RPMI8226 (cell line): ENCODE results near the gene TKTL2.
A peak's percentile ranks its signal among the peaks of the same experiment; 100 is the strongest.
"Not testable (repeated sequence)": the region's sequence is repeated elsewhere in the genome, so short reads cannot be mapped to it uniquely, and the experiment has no call there.

Source experiments
- DNase-seq: peaks from one replicate; pipeline ENCODE4 v3.0.0-alpha.2; 2015

Gene TKTL2

GRCh38 chr4:163473576-163473975 is at the start of gene TKTL2:
Gene TKTL2, minus strand, starts transcription at chr4:163473754. Its CDS starts 20 bp downstream, at chr4:163473734.
- no peak for DNase-seq

- DNase-seq: no peak
Measured at GRCh38 chr4:163515198-163515597, 41.6 kb upstream of the TKTL2 start.

- DNase-seq: no peak
Measured at GRCh38 chr4:163505374-163505773, 31.8 kb upstream of the TKTL2 start.

- no peak for DNase-seq
Measured at GRCh38 chr4:163500586-163500985, 27.0 kb upstream of the TKTL2 start.

GRCh38 chr4:163495900-163496299 is 22.3 kb upstream of the TKTL2 start:
- DNase-seq: peak; percentile 21

GRCh38 chr4:163494360-163495241 is 21.0 kb upstream of the TKTL2 start, which contains the start of gene TMA16:
Gene TMA16, plus strand, starts transcription at chr4:163494690. Its CDS starts 112 bp downstream, at chr4:163494802.
- DNase-seq: peak; percentile 92

GRCh38 chr4:163493643-163494359 is 20.2 kb upstream of the TKTL2 start:
- DNase-seq: peak; percentile 67

GRCh38 chr4:163492951-163493504 is 19.5 kb upstream of the TKTL2 start:
- no peak for DNase-seq

- no peak for DNase-seq
Measured at GRCh38 chr4:163489929-163490328, 16.4 kb upstream of the TKTL2 start.

GRCh38 chr4:163486321-163486720 is 12.8 kb upstream of the TKTL2 start:
- no peak for DNase-seq

GRCh38 chr4:163485589-163485988 is 12.0 kb upstream of the TKTL2 start:
- no peak for DNase-seq

GRCh38 chr4:163484906-163485305 is 11.4 kb upstream of the TKTL2 start:
- DNase-seq: peak; percentile 45

- no peak for DNase-seq
Measured at GRCh38 chr4:163482190-163482589, 8.6 kb upstream of the TKTL2 start.

GRCh38 chr4:163476761-163477438 is 3.3 kb upstream of the TKTL2 start:
- DNase-seq: no peak

- no peak for DNase-seq
Measured at GRCh38 chr4:163474027-163474426, 473 bp upstream of the TKTL2 start.

GRCh38 chr4:163473130-163473529 is 424 bp downstream of the TKTL2 start:
- DNase-seq: no peak

- DNase-seq: no peak
Measured at GRCh38 chr4:163470391-163470790, 3.2 kb downstream of the TKTL2 start.

GRCh38 chr4:163467082-163467770 is 6.3 kb downstream of the TKTL2 start:
- DNase-seq: no peak

GRCh38 chr4:163462556-163462955 is 11.0 kb downstream of the TKTL2 start:
- no peak for DNase-seq

- DNase-seq: no peak
Measured at GRCh38 chr4:163448540-163449203, 24.9 kb downstream of the TKTL2 start.

GRCh38 chr4:163447481-163447880 is 26.1 kb downstream of the TKTL2 start:
- no peak for DNase-seq

GRCh38 chr4:163447023-163447422 is 26.5 kb downstream of the TKTL2 start:
- not testable (repeated sequence) for DNase-seq
